B cell (primary cell): ENCODE data around the gene GAK. TPM values are rescaled to one million over a fixed set of nuclear protein-coding genes. Genes with fewer than 3 reads are reported as not detected.

Experiments
- ATAC-seq: fragments of 200-7000 bp; cut with Tn5 transposase; one replicate; pipeline ENCODE4 v1.10.0; 2021; ENCODE audit warnings: low read depth, mild to moderate bottlenecking, moderate number of reproducible peaks, moderate library complexity
- CTCF ChIA-PET: fragments of 350-600 bp; sonication (Branson Sonifier 250); formaldehyde crosslinking; loops from one replicate; lab custom pipeline; 2021; ENCODE audit warnings: antibody characterized with exemption, inconsistent platforms; lab: Charles Lee
- POLR2A ChIA-PET: fragments of 350-600 bp; sonication (Branson Sonifier 250); formaldehyde crosslinking; loops from one replicate; lab custom pipeline; 2021; ENCODE audit warnings: antibody characterized with exemption; lab: Charles Lee
- DNase-seq: peaks from one replicate; pipeline ENCODE4 v3.0.0; 2013
- H2AFZ ChIP-seq: 2 replicates; pipeline ENCODE4 v1.6.1; 2012; ENCODE audit warnings: mild to moderate bottlenecking, low read depth, low read length; ENCODE audit not compliant: insufficient read depth, poor library complexity, severe bottlenecking
- H3K27ac ChIP-seq, 2 donors: 1 replicate in 1 of 2; 2 replicates in 1 of 2; pipeline ENCODE4 v1.5.1; 2012 to 2013; ENCODE audit warnings: low read length in 2 of 2, mild to moderate bottlenecking in 2 of 2, moderate library complexity in 1 of 2
- H3K27me3 ChIP-seq, 4 experiments: fragments of 200-600 bp in 1 of 4; sonication (generic) in 1 of 4; replicated peaks in 1 of 4; 1 replicate in 2 of 4; 2 replicates in 2 of 4; pipeline versions ENCODE4 v1.6.1 to v1.7.0; 2013 to 2016; ENCODE audit warnings: low read length in 3 of 4, mild to moderate bottlenecking in 2 of 4, mixed read lengths in 1 of 4, moderate library complexity in 1 of 4; ENCODE audit not compliant: insufficient read depth in 4 of 4, control insufficient read depth in 3 of 4; ENCODE audit errors: control extremely low read depth in 1 of 4
- H3K36me3 ChIP-seq, 2 experiments: replicated peaks in 1 of 2; 1 replicate in 1 of 2; 2 replicates in 1 of 2; pipeline versions ENCODE4 v1.6.1 to v1.7.1; 2013; ENCODE audit warnings: low read length in 1 of 2; ENCODE audit not compliant: insufficient read depth in 2 of 2, control insufficient read depth in 1 of 2; ENCODE audit errors: control extremely low read depth in 1 of 2, extremely low read depth in 1 of 2
- H3K4me1 ChIP-seq, 2 donors: fragments of 200-600 bp in 1 of 2; sonication (generic) in 1 of 2; 1 replicate in 1 of 2; 2 replicates in 1 of 2; pipeline versions ENCODE4 v1.5.1 to v1.6.1; 2013 to 2017; ENCODE audit warnings: low read length in 2 of 2; ENCODE audit not compliant: control insufficient read depth in 2 of 2, insufficient read depth in 2 of 2
- H3K4me2 ChIP-seq: replicated peaks from 2 replicates; pipeline ENCODE3; 2012; ENCODE audit warnings: mild to moderate bottlenecking, low read depth, low read length; ENCODE audit not compliant: poor library complexity, severe bottlenecking
- H3K4me3 ChIP-seq, 5 experiments: fragments of 200-600 bp in 1 of 5; sonication (generic) in 1 of 5; 1 replicate in 3 of 5; 2 replicates in 2 of 5; pipeline versions ENCODE4 v1.5.1 to v1.7.0; 2011 to 2016; ENCODE audit warnings: low read length in 4 of 5, mild to moderate bottlenecking in 4 of 5, low read depth in 2 of 5, control low read depth in 1 of 5, moderate library complexity in 1 of 5; ENCODE audit not compliant: insufficient read depth in 1 of 5; ENCODE audit errors: control extremely low read depth in 1 of 5, extremely low read depth in 1 of 5
- H3K79me2 ChIP-seq: fragments of 200-600 bp; sonication (generic); one replicate; pipeline ENCODE4 v1.6.0; 2016; ENCODE audit warnings: low read length; ENCODE audit not compliant: control insufficient read depth, insufficient read depth
- H3K9ac ChIP-seq: fragments of 200-600 bp; sonication (generic); 2 replicates; pipeline ENCODE4 v1.6.1; 2017; ENCODE audit warnings: mild to moderate bottlenecking, low read length, moderate library complexity
- H3K9me3 ChIP-seq, 3 donors: one replicate each; pipeline versions ENCODE4 v1.6.1 to v1.7.1; 2013; ENCODE audit warnings: low read length in 2 of 3; ENCODE audit not compliant: control insufficient read depth in 2 of 3, insufficient read depth in 1 of 3; ENCODE audit errors: control extremely low read depth in 1 of 3
- H4K20me1 ChIP-seq: 2 replicates; pipeline ENCODE4 v1.6.0; 2012; ENCODE audit warnings: mild to moderate bottlenecking, low read length; ENCODE audit not compliant: insufficient read depth, control insufficient read depth, poor library complexity, severe bottlenecking
- H3K27ac Mint-ChIP-seq: one replicate; pipeline ENCODE4 v1.8.0; 2021; ENCODE audit warnings: mixed read lengths
- H3K27me3 Mint-ChIP-seq: one replicate; pipeline ENCODE4 v1.8.0; 2021; ENCODE audit warnings: mixed read lengths
- H3K4me1 Mint-ChIP-seq: one replicate; pipeline ENCODE4 v1.8.0; 2021; ENCODE audit warnings: mixed read lengths
- H3K4me3 Mint-ChIP-seq: one replicate; pipeline ENCODE4 v1.8.0; 2021; ENCODE audit warnings: mixed read lengths
- H3K9me3 Mint-ChIP-seq: one replicate; pipeline ENCODE4 v1.8.0; 2022; ENCODE audit warnings: mixed read lengths; ENCODE audit not compliant: insufficient read depth
- EZH2 ChIP-seq: IDR thresholded peaks from 2 replicates; pipeline ENCODE4 v1.6.1; 2012; ENCODE audit warnings: borderline replicate concordance, low read depth, mild to moderate bottlenecking, moderate library complexity, low read length; ENCODE audit not compliant: insufficient read depth, poor library complexity, severe bottlenecking
- WGBS: methylation state at CpG from one replicate; pipeline ENCODE4 v1.1.5; 2013; ENCODE audit warnings: missing lambda C conversion rate; ENCODE audit not compliant: insufficient coverage; 5-methylcytosine and 5-hydroxymethylcytosine counted together
- intact Hi-C: fragments of 100-400 bp; cut with micrococcal nuclease; formaldehyde crosslinking; loops from one replicate; pipeline ENCODE4 v1.10.0; 2022
- polyA plus RNA-seq: library from polyadenylated mRNA; depleted of rRNA; stranded (reverse); fragments of >200 nt; gene quantifications from 2 replicates; pipeline ENCODE4 v1.2.3, GENCODE V29; 2012
- total RNA-seq, 2 donors: library from RNA; stranded (reverse); fragments of 120-200 nt in 1 of 2; gene quantifications; 1 replicate in 1 of 2; 2 replicates in 1 of 2; pipeline versions ENCODE4 v1.2.3 to v1.2.4, GENCODE V29; 2013 to 2022
- TF ChIP-seq, protein P1 (sequence below): fragments of 200-600 bp; IDR thresholded peaks from one replicate; pipeline ENCODE4 v1.8.0; 2022; ENCODE audit warnings: antibody characterized with exemption, mild to moderate bottlenecking

The GAK gene
- total and polyA plus RNA-seq, 2 donors (not counting 1 experiment from before 2014, with no cell fraction given), result 113 to 283 TPM

- peaks cover 13% of the 10 kb centered on the region for H3K4me1 Mint-ChIP-seq
- H3K4me2 ChIP-seq, result no peak overlapping the region
- no peak overlapping the region for H3K27ac Mint-ChIP-seq
- no peaks in the 10 kb centered on the region for H3K9me3 Mint-ChIP-seq
- H3K9ac ChIP-seq, result no peak overlapping the region
- no peak overlapping the region for H3K27ac ChIP-seq
- peaks cover 39% of the 10 kb centered on the region for H3K79me2 ChIP-seq
- no peak overlapping the region for H3K4me3 Mint-ChIP-seq
- H3K4me3 ChIP-seq, result no peak overlapping the region
- DNase-seq (no peak), ATAC-seq (no peak)
- peaks cover 0 to 18% of the 10 kb centered on the region in 2 donors for H3K4me1 ChIP-seq
- ChIA-PET CTCF (no interaction called here), POLR2A (no interaction called here)
- H3K27me3 ChIP-seq, result no peaks in the 10 kb centered on the region
- WGBS, result 94% methylated on average over 25 of the region's 30 CpGs
- no peaks in the 10 kb centered on the region for H3K27me3 Mint-ChIP-seq
- no peak overlapping the region for H2AFZ ChIP-seq
- peaks cover 62% of the 10 kb centered on the region for H4K20me1 ChIP-seq
- TF ChIP-seq, protein P1, sequence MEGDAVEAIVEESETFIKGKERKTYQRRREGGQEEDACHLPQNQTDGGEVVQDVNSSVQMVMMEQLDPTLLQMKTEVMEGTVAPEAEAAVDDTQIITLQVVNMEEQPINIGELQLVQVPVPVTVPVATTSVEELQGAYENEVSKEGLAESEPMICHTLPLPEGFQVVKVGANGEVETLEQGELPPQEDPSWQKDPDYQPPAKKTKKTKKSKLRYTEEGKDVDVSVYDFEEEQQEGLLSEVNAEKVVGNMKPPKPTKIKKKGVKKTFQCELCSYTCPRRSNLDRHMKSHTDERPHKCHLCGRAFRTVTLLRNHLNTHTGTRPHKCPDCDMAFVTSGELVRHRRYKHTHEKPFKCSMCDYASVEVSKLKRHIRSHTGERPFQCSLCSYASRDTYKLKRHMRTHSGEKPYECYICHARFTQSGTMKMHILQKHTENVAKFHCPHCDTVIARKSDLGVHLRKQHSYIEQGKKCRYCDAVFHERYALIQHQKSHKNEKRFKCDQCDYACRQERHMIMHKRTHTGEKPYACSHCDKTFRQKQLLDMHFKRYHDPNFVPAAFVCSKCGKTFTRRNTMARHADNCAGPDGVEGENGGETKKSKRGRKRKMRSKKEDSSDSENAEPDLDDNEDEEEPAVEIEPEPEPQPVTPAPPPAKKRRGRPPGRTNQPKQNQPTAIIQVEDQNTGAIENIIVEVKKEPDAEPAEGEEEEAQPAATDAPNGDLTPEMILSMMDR, result no peak
- no peak for TF ChIP-seq EZH2
- H3K36me3 ChIP-seq, result peaks cover 0 to 28% of the 10 kb centered on the region in 2 experiments
- intact Hi-C loops, result no loop called here
- H3K9me3 ChIP-seq, result peaks cover 0 to 5% (median 0%) of the 10 kb centered on the region in 3 donors
These were observed 18.3 kb upstream of the GAK start for GRCh38 chr4:950136-951020.

- ATAC-seq, result no peak
- ChIA-PET CTCF (no interaction called here), POLR2A (no interaction called here)
These were observed 17.5 kb upstream of the GAK start for GRCh38 chr4:949656-950055.

More at GRCh38 chr4:949656-950055, 17.5 kb upstream of the GAK start:
- H3K4me3 ChIP-seq, result no peak overlapping the region
- no peak overlapping the region for H3K27ac Mint-ChIP-seq
- H3K9me3 Mint-ChIP-seq, result no peaks in the 10 kb centered on the region
- no peak overlapping the region for H3K4me2 ChIP-seq
- no peak overlapping the region for H3K4me3 Mint-ChIP-seq
- H2AFZ ChIP-seq, result no peak overlapping the region
- TF ChIP-seq, protein P1, result no peak
- no peak for TF ChIP-seq EZH2
- peaks cover 46% of the 10 kb centered on the region for H3K79me2 ChIP-seq
- peaks cover 0 to 5% (median 0%) of the 10 kb centered on the region in 3 donors for H3K9me3 ChIP-seq
- peaks cover 16% of the 10 kb centered on the region for H3K4me1 Mint-ChIP-seq
- WGBS, result 96% methylated on average over 18 of the region's 20 CpGs
- peaks cover 0 to 18% of the 10 kb centered on the region in 2 donors for H3K4me1 ChIP-seq
- DNase-seq, result no peak
- peaks cover 0 to 22% of the 10 kb centered on the region in 2 experiments for H3K36me3 ChIP-seq
- no peaks in the 10 kb centered on the region for H3K27me3 Mint-ChIP-seq
- H3K27ac ChIP-seq, result no peak overlapping the region
- peaks cover 68% of the 10 kb centered on the region for H4K20me1 ChIP-seq
- no peak overlapping the region for H3K9ac ChIP-seq
- no peaks in the 10 kb centered on the region for H3K27me3 ChIP-seq
- intact Hi-C loops, result no loop called here
